HG02798 (cell line): ENCODE measurements around the gene AP1G2.

Experiments used
- ATAC-seq: cut with Tn5 transposase; IDR thresholded peaks from one replicate; pipeline ENCODE4 v1.9.1; 2021; ENCODE audit warnings: mild to moderate bottlenecking; ENCODE audit not compliant: unreplicated experiment, poor library complexity

The AP1G2 gene

DNA sequence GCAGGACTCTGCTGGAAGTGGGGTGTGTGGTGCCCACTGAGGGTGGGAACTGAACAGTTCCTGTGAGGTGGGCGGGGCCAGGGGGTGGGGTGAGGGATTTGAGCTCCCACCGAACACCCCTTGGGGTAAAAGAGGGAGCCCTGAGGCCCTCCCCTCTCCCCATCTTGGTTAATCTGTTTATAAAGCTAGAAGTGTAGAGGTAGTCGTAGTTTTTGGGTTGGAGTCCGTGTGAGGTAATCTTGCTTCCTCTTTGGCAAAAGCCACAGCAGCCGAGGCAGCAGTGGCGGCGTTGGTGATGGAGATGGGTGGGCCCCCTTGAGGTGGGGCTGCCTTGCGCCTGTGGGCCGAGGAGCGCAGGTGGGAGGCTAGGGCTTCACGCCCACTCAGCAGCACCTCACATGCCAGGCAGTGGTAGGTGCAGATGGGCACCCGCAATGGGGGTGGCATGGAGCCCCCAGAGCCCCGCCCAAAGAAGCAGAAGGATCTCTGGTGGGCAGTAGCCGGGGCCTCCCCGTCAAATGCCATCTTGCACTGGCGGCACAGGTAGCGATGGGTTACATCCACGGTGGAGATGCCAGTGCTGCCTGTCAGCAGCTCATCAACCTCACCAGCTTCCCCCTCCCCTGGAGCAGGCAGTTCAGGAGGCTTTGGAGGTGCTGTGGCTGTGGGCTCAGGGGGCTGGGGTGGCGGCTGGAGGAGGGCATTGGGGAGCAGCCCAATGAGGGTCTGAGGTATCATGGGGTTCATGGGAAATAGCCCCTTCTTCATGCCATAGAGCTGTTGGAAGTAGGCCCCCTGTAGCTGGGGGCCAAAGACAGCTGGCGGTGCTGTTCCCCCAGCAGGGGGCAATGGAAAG lies 45.6 kb downstream of the AP1G2 start:
- ATAC-seq, result no peak

- no peak for ATAC-seq
Observed at GRCh38 chr14:23520899-23521533, 46.6 kb downstream of the AP1G2 start.

DNA sequence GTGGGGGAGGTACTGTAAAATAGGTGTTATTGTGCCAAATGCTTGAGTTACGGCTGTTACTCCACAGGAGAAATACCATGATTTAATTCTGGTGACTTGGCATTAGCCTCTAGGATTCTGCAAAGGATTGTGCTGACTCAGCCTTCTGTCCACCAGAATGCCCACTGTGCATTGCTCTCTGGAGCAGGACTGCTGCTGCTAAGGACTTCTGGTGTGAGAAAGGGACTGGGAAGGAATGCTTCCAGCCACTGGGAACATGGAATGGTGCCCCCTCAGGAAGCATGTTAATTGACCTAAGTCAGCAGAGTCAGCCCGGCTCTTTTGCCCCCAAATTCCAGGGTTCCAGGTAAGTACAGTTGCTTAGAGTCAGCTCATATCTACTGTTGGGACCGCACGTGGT lies 48.9 kb downstream of the AP1G2 start:
- ATAC-seq, result no peak

DNA sequence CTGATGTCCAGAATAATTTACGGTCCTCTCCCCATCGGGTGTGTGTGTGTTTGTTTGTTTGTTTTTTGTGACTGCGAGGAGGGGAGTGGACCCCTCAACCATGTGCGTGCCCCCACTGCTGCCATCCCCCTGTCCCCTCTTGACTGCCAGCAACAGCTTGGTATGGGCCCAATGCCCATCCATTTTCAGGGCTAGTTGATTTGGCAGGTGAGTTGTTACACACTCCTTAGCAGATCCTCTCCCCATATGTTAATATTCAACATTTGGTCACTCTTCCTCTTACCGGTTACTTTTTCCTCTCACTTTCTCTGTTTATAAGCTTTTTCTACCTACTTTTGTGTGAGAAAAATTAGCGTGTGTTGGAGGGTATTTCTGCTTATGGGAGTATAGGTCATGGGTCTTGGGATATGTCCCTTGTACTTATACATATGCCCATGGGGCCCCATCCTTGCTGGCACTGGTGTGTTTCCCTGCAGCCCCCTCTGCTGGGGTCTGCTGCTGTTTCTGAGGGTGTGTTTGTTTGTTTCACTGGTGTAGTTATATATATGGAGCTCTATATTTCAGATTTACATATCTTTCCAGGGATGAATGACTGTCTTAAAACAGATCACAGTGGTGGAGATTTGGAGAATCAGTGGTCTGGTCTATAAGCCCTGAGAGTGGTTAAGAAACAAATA lies 49.8 kb downstream of the AP1G2 start:
- ATAC-seq, result no peak

- ATAC-seq, result no peak
Observed at GRCh38 chr14:23514644-23514957, 53.0 kb downstream of the AP1G2 start.

GRCh38 chr14:23513818-23514643 lies 53.6 kb downstream of the AP1G2 start:
- ATAC-seq, result no peak

GRCh38 chr14:23513005-23513817 lies 54.4 kb downstream of the AP1G2 start:
- ATAC-seq, result no peak

DNA sequence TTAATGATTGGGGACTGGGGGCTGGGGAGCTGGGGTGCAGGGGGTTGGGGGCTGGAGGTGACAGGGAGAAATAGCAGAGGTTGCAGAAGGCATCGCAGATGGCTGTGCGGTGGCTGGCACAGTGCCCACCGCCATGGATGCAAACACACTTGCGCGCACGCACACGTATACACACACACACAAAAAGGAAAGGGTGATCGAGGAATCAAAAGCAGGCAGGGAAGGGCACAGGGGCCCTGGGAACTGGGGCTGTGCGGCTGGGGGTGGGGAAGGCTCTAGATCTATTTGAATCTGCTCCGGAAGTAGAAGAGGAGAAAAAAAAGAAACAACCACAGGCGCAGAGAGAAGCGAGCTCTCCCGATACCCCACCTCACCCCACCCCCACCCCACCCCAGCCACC lies 55.4 kb downstream of the AP1G2 start:
- no peak for ATAC-seq
